GM12891 (cell line): ENCODE results near the gene BUD13.

ENCODE experiments used
- POLR2A ChIP-seq: IDR thresholded peaks from 2 replicates; pipeline ENCODE4 v1.6.1; 2011; ENCODE audit warnings: low read depth, low read length, control low read depth
- POLR2AphosphoS5 ChIP-seq: IDR thresholded peaks from 2 replicates; pipeline ENCODE4 v1.6.1; 2011; ENCODE audit warnings: low read depth, low read length, control low read depth
- SPI1 ChIP-seq: IDR thresholded peaks from 2 replicates; pipeline ENCODE4 v1.6.1; 2011; ENCODE audit warnings: low read depth, low read length, control low read depth
- TAF1 ChIP-seq: IDR thresholded peaks from 2 replicates; pipeline ENCODE4 v1.6.1; 2011; ENCODE audit warnings: low read depth, low read length, control low read depth

GRCh38 chr11:116791813-116792143, 19.0 kb upstream of the BUD13 start, which contains the start of gene APOA5:
- no peak for TF ChIP-seq POLR2AphosphoS5
- TF ChIP-seq POLR2A = no peak
- no peak for TF ChIP-seq SPI1
- no peak for TF ChIP-seq TAF1
